Stimulated activated naive CD8-positive, alpha-beta T cell treated with anti-CD3 and anti-CD28 coated beads, Interleukin-15, Interleukin-2, amounts not matched to agents 100 ng/mL and 50 ng/mL, for 24 hours (primary cell): ENCODE results near the gene ERC2.
"Not testable (repeated sequence)": the region's sequence is repeated elsewhere in the genome, so short reads cannot be mapped to it uniquely, and the experiment has no call there.

ENCODE experiments used
- H3K27ac Mint-ChIP-seq: one replicate; pipeline ENCODE4 v1.8.0; 2021; ENCODE audit warnings: mild to moderate bottlenecking, mixed read lengths
- H3K27me3 Mint-ChIP-seq: one replicate; pipeline ENCODE4 v1.8.0; 2021; ENCODE audit warnings: mixed read lengths
- H3K36me3 Mint-ChIP-seq: one replicate; pipeline ENCODE4 v1.8.0; 2021; ENCODE audit warnings: low read depth, mixed read lengths
- H3K4me1 Mint-ChIP-seq: one replicate; pipeline ENCODE4 v1.8.0; 2021; ENCODE audit warnings: low read depth, mixed read lengths
- H3K4me3 Mint-ChIP-seq: one replicate; pipeline ENCODE4 v1.8.0; 2021; ENCODE audit warnings: mild to moderate bottlenecking, mixed read lengths
- H3K9me3 Mint-ChIP-seq: one replicate; pipeline ENCODE4 v1.8.0; 2021; ENCODE audit warnings: mixed read lengths

ERC2 gene

GRCh38 chr3:56291953-56292352 is 176.3 kb downstream of the ERC2 start:
- Mint-ChIP-seq H3K27me3 (peaks cover 27% of the 10 kb centered on the region), H3K36me3 (no peaks in the 10 kb centered on the region), H3K27ac (no peak overlapping the region), H3K4me3 (no peak overlapping the region), H3K9me3 (peaks cover 6% of the 10 kb centered on the region), H3K4me1 (peaks cover 6% of the 10 kb centered on the region)

GRCh38 chr3:56291244-56291680 is 177.0 kb downstream of the ERC2 start:
- H3K36me3 Mint-ChIP-seq = no peaks in the 10 kb centered on the region
- peaks cover 6% of the 10 kb centered on the region for H3K9me3 Mint-ChIP-seq
- H3K4me3 Mint-ChIP-seq = no peak overlapping the region
- peaks cover 25% of the 10 kb centered on the region for H3K27me3 Mint-ChIP-seq
- peaks cover 6% of the 10 kb centered on the region for H3K4me1 Mint-ChIP-seq
- no peak overlapping the region for H3K27ac Mint-ChIP-seq

- Mint-ChIP-seq H3K4me3 (no peak overlapping the region), H3K27ac (no peak overlapping the region), H3K36me3 (no peaks in the 10 kb centered on the region), H3K9me3 (peaks cover 6% of the 10 kb centered on the region), H3K27me3 (peaks cover 17% of the 10 kb centered on the region), H3K4me1 (peaks cover 6% of the 10 kb centered on the region)
These were observed 177.9 kb downstream of the ERC2 start for GRCh38 chr3:56290374-56290773.

GRCh38 chr3:56288258-56288657 is 180.0 kb downstream of the ERC2 start:
- Mint-ChIP-seq H3K36me3 (no peaks in the 10 kb centered on the region), H3K9me3 (no peaks in the 10 kb centered on the region), H3K4me1 (peaks cover 6% of the 10 kb centered on the region), H3K27ac (no peak overlapping the region), H3K27me3 (peaks cover 25% of the 10 kb centered on the region), H3K4me3 (no peak overlapping the region)

- Mint-ChIP-seq H3K27me3 (peaks cover 24% of the 10 kb centered on the region), H3K4me1 (no peaks in the 10 kb centered on the region), H3K36me3 (no peaks in the 10 kb centered on the region), H3K4me3 (no peak overlapping the region), H3K27ac (no peak overlapping the region), H3K9me3 (no peaks in the 10 kb centered on the region)
These were observed 185.9 kb downstream of the ERC2 start for GRCh38 chr3:56282341-56282740.

- Mint-ChIP-seq H3K4me3 (no peak overlapping the region), H3K27me3 (peaks cover 20% of the 10 kb centered on the region), H3K9me3 (peaks cover 1% of the 10 kb centered on the region), H3K4me1 (no peaks in the 10 kb centered on the region), H3K27ac (no peak overlapping the region), H3K36me3 (no peaks in the 10 kb centered on the region)
These were observed 191.0 kb downstream of the ERC2 start for GRCh38 chr3:56277236-56277635.

GRCh38 chr3:56275120-56275519 is 193.1 kb downstream of the ERC2 start:
- H3K36me3 Mint-ChIP-seq = no peaks in the 10 kb centered on the region
- peaks cover 20% of the 10 kb centered on the region for H3K27me3 Mint-ChIP-seq
- H3K27ac Mint-ChIP-seq = no peak overlapping the region
- no peak overlapping the region for H3K4me3 Mint-ChIP-seq
- peaks cover 3% of the 10 kb centered on the region for H3K9me3 Mint-ChIP-seq
- no peaks in the 10 kb centered on the region for H3K4me1 Mint-ChIP-seq

GRCh38 chr3:56269755-56270535 is 198.3 kb downstream of the ERC2 start:
- H3K27me3 Mint-ChIP-seq = peaks cover 14% of the 10 kb centered on the region
- no peak overlapping the region for H3K4me3 Mint-ChIP-seq

GRCh38 chr3:56268616-56269383 is 199.5 kb downstream of the ERC2 start:
- Mint-ChIP-seq H3K4me1 (no peaks in the 10 kb centered on the region), H3K27me3 (peaks cover 14% of the 10 kb centered on the region), H3K27ac (no peak overlapping the region), H3K4me3 (no peak overlapping the region), H3K9me3 (peaks cover 3% of the 10 kb centered on the region), H3K36me3 (no peaks in the 10 kb centered on the region)

More at GRCh38 chr3:56269755-56270535, 198.3 kb downstream of the ERC2 start:
- no peak overlapping the region for H3K27ac Mint-ChIP-seq
- peaks cover 3% of the 10 kb centered on the region for H3K9me3 Mint-ChIP-seq
- no peaks in the 10 kb centered on the region for H3K36me3 Mint-ChIP-seq
- no peaks in the 10 kb centered on the region for H3K4me1 Mint-ChIP-seq

GRCh38 chr3:56261852-56262251 is 206.4 kb downstream of the ERC2 start:
- not testable (repeated sequence) for H3K27ac Mint-ChIP-seq

GRCh38 chr3:56260262-56260661 is 208.0 kb downstream of the ERC2 start:
- H3K4me1 Mint-ChIP-seq = no peaks in the 10 kb centered on the region
- no peaks in the 10 kb centered on the region for H3K9me3 Mint-ChIP-seq
- no peak overlapping the region for H3K27ac Mint-ChIP-seq
- H3K27me3 Mint-ChIP-seq = no peaks in the 10 kb centered on the region
- H3K4me3 Mint-ChIP-seq = no peak overlapping the region
- no peaks in the 10 kb centered on the region for H3K36me3 Mint-ChIP-seq

More at GRCh38 chr3:56261852-56262251, 206.4 kb downstream of the ERC2 start:
- H3K27me3 Mint-ChIP-seq, H3K36me3 Mint-ChIP-seq, H3K4me1 Mint-ChIP-seq, H3K4me3 Mint-ChIP-seq, H3K9me3 Mint-ChIP-seq: not testable (repeated sequence)

- Mint-ChIP-seq H3K4me1 (no peaks in the 10 kb centered on the region), H3K4me3 (no peak overlapping the region), H3K27ac (no peak overlapping the region), H3K9me3 (no peaks in the 10 kb centered on the region), H3K27me3 (no peaks in the 10 kb centered on the region), H3K36me3 (no peaks in the 10 kb centered on the region)
These were observed 210.4 kb downstream of the ERC2 start for GRCh38 chr3:56257826-56258225.

GRCh38 chr3:56254835-56255234 is 213.4 kb downstream of the ERC2 start:
- H3K27me3 Mint-ChIP-seq = no peaks in the 10 kb centered on the region
- no peak overlapping the region for H3K4me3 Mint-ChIP-seq
- H3K4me1 Mint-ChIP-seq = no peaks in the 10 kb centered on the region
- H3K27ac Mint-ChIP-seq = no peak overlapping the region
- H3K9me3 Mint-ChIP-seq = no peaks in the 10 kb centered on the region
- H3K36me3 Mint-ChIP-seq = no peaks in the 10 kb centered on the region

GRCh38 chr3:56253941-56254665 is 214.2 kb downstream of the ERC2 start:
- Mint-ChIP-seq H3K36me3 (no peaks in the 10 kb centered on the region), H3K27ac (no peak overlapping the region), H3K27me3 (no peaks in the 10 kb centered on the region), H3K4me1 (no peaks in the 10 kb centered on the region), H3K4me3 (no peak overlapping the region), H3K9me3 (no peaks in the 10 kb centered on the region)
